HG03045 (cell line): ENCODE data around the gene NPHP4.

ENCODE experiments used
- ATAC-seq: cut with Tn5 transposase; IDR thresholded peaks from one replicate; pipeline ENCODE4 v1.9.1; 2021; ENCODE audit warnings: mild to moderate bottlenecking, moderate library complexity; ENCODE audit not compliant: unreplicated experiment

The NPHP4 gene

GRCh38 chr1:5915587-5916571 is 76.3 kb downstream of the NPHP4 start:
- ATAC-seq = no peak

GRCh38 chr1:5914676-5915365 is 77.4 kb downstream of the NPHP4 start:
- ATAC-seq = no peak

- ATAC-seq = no peak
Measured at GRCh38 chr1:5913876-5914275, 78.3 kb downstream of the NPHP4 start.

GRCh38 chr1:5913078-5913845 is 79.0 kb downstream of the NPHP4 start:
- no peak for ATAC-seq

GRCh38 chr1:5911871-5912271 is 80.4 kb downstream of the NPHP4 start:
- no peak for ATAC-seq

GRCh38 chr1:5911157-5911556 is 81.1 kb downstream of the NPHP4 start:
- ATAC-seq = no peak

GRCh38 chr1:5910666-5911065 is 81.6 kb downstream of the NPHP4 start:
- ATAC-seq = no peak

- ATAC-seq = no peak
Measured at GRCh38 chr1:5910276-5910620, 82.0 kb downstream of the NPHP4 start.

- ATAC-seq = no peak
Measured at GRCh38 chr1:5909576-5910275, 82.5 kb downstream of the NPHP4 start.

- ATAC-seq = no peak
Measured at GRCh38 chr1:5908461-5909375, 83.5 kb downstream of the NPHP4 start.

GRCh38 chr1:5907966-5908365 is 84.3 kb downstream of the NPHP4 start:
- ATAC-seq = no peak

- ATAC-seq = no peak
Measured at GRCh38 chr1:5907386-5907785, 84.8 kb downstream of the NPHP4 start.

- no peak for ATAC-seq
Measured at GRCh38 chr1:5906966-5907365, 85.3 kb downstream of the NPHP4 start.

- ATAC-seq = no peak
Measured at GRCh38 chr1:5906116-5906515, 86.1 kb downstream of the NPHP4 start.

GRCh38 chr1:5905436-5905835 is 86.8 kb downstream of the NPHP4 start:
- no peak for ATAC-seq

GRCh38 chr1:5904551-5904950 is 87.7 kb downstream of the NPHP4 start:
- no peak for ATAC-seq

- ATAC-seq = no peak
Measured at GRCh38 chr1:5903680-5904079, 88.5 kb downstream of the NPHP4 start.

- no peak for ATAC-seq
Measured at GRCh38 chr1:5903031-5903430, 89.2 kb downstream of the NPHP4 start.

- no peak for ATAC-seq
Measured at GRCh38 chr1:5901841-5902240, 90.4 kb downstream of the NPHP4 start.

GRCh38 chr1:5901150-5901549 is 91.1 kb downstream of the NPHP4 start:
- ATAC-seq = no peak
